CD4-positive, alpha-beta T cell treated with Interleukin-1 beta for 1 hour (primary cell): Measurements from ENCODE around the gene AMN1.
A peak's percentile ranks its signal among the peaks of the same experiment; 100 is the strongest.
"Not testable (repeated sequence)": the region's sequence is repeated elsewhere in the genome, so short reads cannot be mapped to it uniquely, and the experiment has no call there.

Experiments
- DNase-seq, 2 donors: peaks; one replicate each; pipeline ENCODE4 v3.0.0-alpha.2; 2020 to 2022

AMN1 gene

GRCh38 chr12:31672521-31672920, 56.3 kb downstream of the AMN1 start:
- DNase-seq: no peak

DNA sequence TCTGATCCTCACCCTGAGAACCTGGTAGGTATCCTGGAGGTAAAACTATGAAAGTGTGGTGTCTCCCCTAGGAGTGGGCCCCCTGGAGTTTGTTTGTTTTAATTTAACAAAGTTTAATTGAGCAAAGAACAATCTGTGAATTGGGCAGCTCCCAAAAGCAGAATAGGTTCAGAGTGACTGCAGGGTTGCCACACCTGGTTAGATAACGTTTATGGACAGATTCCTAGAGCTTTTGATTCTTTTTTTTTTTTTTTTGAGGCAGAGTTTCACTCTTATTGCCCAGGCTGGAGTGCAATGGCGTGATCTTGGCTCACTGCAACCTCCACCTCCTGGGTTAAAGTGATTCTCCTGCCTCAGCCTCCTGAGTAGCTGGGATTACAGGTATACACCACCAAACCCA, 59.2 kb downstream of the AMN1 start:
- not testable (repeated sequence) for DNase-seq

DNA sequence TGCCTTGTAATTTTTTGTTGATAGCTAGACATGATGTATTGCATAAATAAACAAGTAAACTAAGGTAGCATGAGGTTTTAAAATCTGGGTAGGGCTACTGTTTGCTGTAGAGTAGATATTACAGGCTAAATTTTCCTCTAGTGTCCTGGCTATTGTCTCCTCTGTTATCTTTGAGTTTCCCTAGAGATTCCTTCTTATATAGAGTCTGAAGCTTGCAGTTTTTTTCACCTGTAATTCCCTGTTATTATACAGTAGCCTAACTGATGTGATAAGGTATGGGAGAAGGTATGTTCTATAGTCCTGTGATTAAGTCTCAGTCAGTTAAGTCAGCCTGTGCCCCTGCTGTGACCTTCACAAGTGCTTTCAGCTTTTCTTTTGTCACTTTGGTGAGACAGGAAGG, 59.8 kb downstream of the AMN1 start:
- DNase-seq: no peak

- DNase-seq: no peak
Measured at GRCh38 chr12:31664038-31664437, 64.8 kb downstream of the AMN1 start.

GRCh38 chr12:31663576-31663975, 65.2 kb downstream of the AMN1 start:
- DNase-seq: no peak

DNA sequence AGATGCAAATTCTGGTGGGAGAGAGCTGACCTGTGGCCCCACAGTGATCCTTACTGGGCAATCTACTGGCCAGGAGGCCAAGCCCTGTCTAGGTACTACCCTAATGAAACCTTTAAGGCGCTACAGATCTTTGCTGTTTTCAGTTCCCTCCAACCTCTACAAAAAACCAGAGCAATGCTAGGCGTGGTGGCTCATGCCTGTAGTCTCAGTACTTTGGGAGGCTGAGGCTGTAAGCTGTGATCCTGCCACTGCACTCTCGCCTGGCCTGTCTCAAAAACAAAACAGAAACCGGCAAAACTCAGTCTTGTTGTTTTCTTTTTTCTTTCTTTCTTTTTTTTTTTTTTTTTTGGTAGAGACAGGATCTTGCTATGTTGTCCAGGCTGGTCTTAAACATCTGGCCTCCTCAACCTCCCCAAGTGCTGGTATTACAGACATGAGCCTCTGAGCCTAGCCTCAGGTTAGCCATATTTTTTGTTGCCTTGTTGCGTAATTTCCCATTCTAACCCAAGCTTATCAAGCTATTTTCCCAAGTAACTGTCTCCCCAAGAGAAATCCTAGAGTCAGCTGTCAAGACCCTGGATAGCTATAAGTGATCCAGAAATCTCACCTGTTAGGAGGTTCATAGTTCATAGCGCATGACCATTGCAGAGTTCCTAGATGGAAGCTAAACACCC, 66.5 kb downstream of the AMN1 start:
- DNase-seq: no peak

GRCh38 chr12:31659087-31659942, 69.5 kb downstream of the AMN1 start, which contains the start of gene ETFBKMT:
Gene ETFBKMT (plus strand): TSS chr12:31659688. CDS start chr12:31661954, 2,266 bp downstream.
- peak; percentile 94 to 95 for DNase-seq

- DNase-seq: no peak
Measured at GRCh38 chr12:31658471-31659086, 70.2 kb downstream of the AMN1 start.

DNA sequence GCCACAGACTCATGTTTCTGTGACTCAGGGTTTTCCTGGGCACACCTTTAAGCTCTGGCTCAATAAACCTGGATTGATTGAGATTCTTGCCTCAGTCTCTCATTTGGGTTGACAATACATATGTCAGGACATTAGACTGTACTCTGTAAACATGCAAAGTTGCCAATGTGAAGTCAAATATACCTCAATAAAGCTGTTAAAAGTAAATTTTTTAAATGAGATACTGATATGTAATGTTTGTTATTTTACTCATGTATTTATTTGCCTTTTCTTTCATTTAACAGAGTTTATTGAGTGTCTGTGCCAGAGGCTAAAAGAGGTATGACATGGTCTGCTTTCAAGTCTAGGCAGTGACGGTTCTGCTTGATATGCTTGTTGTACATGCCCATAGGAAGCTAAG, 73.0 kb downstream of the AMN1 start:
- DNase-seq: no peak

- DNase-seq: no peak
Measured at GRCh38 chr12:31655208-31655607, 73.6 kb downstream of the AMN1 start.

- no peak for DNase-seq
Measured at GRCh38 chr12:31651893-31652521, 76.8 kb downstream of the AMN1 start.

DNA sequence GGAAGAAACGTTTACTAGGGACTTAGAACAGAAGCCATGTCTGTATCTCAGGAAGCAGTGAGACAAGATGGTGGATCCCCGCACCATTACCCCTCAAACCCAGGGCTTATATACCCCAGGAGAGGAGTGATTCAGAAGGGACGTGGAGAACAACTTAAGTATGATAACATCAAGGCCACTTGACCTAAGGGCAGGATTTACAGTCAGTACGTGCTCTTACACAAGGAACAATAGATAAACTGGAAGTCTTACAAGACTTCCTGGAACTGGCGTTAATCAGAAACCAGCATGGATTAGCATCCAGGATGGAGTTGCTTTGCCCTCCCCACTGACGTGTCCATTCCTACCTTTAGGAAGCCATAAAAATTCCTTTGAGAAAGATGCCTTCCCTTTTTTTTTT, 77.9 kb downstream of the AMN1 start:
- no peak for DNase-seq

DNA sequence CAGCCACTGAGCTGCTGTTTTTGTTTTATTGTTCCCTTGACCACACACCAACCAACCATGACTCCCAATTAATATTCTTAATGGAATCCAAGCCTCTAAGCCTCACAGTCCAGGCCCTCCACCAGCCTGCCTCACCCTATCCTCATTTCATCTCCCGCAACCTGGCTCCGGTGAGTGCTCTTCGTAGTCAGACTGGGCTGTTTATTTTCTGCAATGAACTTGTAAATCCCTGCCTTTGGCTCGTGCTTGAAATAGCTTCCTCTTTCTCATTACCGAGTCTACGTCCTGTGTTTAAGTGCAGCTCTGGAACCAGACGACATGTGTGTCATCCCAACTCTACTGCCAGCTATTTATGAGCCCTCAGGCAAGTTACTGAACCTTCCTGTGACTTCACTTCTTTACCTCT, 81.7 kb downstream of the AMN1 start:
- DNase-seq: no peak

- DNase-seq: no peak
Measured at GRCh38 chr12:31645924-31646323, 82.9 kb downstream of the AMN1 start.

- DNase-seq: no peak
Measured at GRCh38 chr12:31644536-31644935, 84.3 kb downstream of the AMN1 start.

- DNase-seq: no peak
Measured at GRCh38 chr12:31641509-31642090, 87.2 kb downstream of the AMN1 start.

GRCh38 chr12:31634620-31635019, 94.2 kb downstream of the AMN1 start:
- DNase-seq: no peak

DNA sequence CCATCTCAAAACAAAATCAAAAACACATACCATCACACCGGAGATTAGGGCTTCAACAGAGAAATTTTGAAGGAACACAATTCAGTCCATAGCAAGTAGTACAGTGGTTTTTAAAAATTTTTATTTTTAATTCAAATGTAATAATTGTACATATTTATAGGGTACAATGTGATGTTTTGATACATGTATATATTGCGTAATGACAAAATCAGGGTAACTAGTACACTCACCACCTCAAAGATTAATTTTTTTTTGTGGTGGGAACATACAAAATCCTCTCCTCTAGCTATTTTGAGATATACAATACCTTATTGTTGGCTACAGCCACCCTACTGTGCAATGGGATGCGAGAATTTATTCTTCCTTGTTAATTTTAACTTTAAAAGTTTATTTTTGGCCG, 95.4 kb downstream of the AMN1 start:
- no peak for DNase-seq

DNA sequence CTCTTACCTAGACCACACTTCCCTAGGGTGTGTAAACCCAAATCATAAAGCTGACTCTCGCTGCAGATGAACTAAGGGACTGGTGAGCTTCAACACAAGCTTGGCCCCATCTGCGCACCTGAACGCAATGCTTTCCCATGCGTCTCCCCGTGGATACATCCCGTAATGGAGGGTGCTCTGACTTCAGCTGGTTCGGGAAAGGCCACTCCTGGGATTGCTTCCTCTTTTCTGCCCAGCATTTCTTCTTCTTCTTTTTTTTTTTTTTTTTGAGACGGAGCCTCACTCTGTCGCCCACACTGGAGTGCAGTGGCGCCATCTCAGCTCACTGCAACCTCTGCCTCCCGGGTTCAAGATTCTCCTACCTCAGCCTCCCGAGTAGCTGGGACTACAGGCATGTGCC, 97.0 kb downstream of the AMN1 start:
- DNase-seq: peak in 1 of 2 donors; percentile 3

- DNase-seq: no peak
Measured at GRCh38 chr12:31631023-31631724, 97.6 kb downstream of the AMN1 start.

- no peak for DNase-seq
Measured at GRCh38 chr12:31629756-31630732, 98.8 kb downstream of the AMN1 start.
